Panc1 (cell line): Measurements from ENCODE around the gene CAMK2A. TPM values are rescaled to one million over a fixed set of nuclear protein-coding genes. Genes with fewer than 3 reads are reported as not detected.

Experiments
- ATAC-seq: fragments of 200-7000 bp; cut with Tn5 transposase; 2 replicates; pipeline ENCODE4 v1.9.1; 2020; ENCODE audit warnings: mild to moderate bottlenecking, moderate library complexity
- BruUV-seq: library from RNA; stranded (reverse); fragments of 400-500 nt; replicated peaks from 2 replicates; lab custom pipeline; 2021; lab: Mats Ljungman, UMichigan
- CTCF ChIA-PET: fragments of 300-600 bp; sonication (Branson Sonifier 250); formaldehyde crosslinking; loops from one replicate; lab custom pipeline; 2022; ENCODE audit warnings: antibody characterized with exemption; lab: Charles Lee
- POLR2A ChIA-PET: fragments of 300-600 bp; sonication (Branson Sonifier 250); formaldehyde crosslinking; loops from one replicate; lab custom pipeline; 2022; ENCODE audit warnings: antibody characterized with exemption; lab: Charles Lee
- DNase-seq: peaks from one replicate; pipeline ENCODE4 v3.0.0-alpha.2; 2010; ENCODE audit warnings: low read depth, low spot score
- H3K27ac ChIP-seq: 2 replicates; pipeline ENCODE4 v1.5.1; 2011; ENCODE audit warnings: mild to moderate bottlenecking, low read length, inconsistent platforms
- H3K27me3 ChIP-seq: fragments of 200-500 bp; sonication (Bioruptor generic); 2 replicates; pipeline ENCODE4 v1.6.0; 2014; ENCODE audit warnings: low read length, inconsistent platforms; ENCODE audit not compliant: control insufficient read depth, insufficient read depth
- H3K36me3 ChIP-seq: fragments of 200-500 bp; sonication (Bioruptor generic); 2 replicates; pipeline ENCODE4 v1.5.1; 2014; ENCODE audit warnings: inconsistent platforms, mild to moderate bottlenecking, low read length, moderate library complexity; ENCODE audit not compliant: control insufficient read depth, insufficient read depth
- H3K4me1 ChIP-seq: 2 replicates; pipeline ENCODE4 v1.5.1; 2011; ENCODE audit warnings: inconsistent platforms, mild to moderate bottlenecking, low read length, moderate library complexity; ENCODE audit not compliant: control insufficient read depth, insufficient read depth
- H3K4me3 ChIP-seq, 2 experiments: 2 replicates each; pipeline ENCODE4 v1.5.1; 2011 to 2012; ENCODE audit warnings: low read depth in 2 of 2, low read length in 2 of 2, mild to moderate bottlenecking in 2 of 2, inconsistent platforms in 1 of 2, moderate library complexity in 1 of 2
- H3K9me3 ChIP-seq: fragments of 200-500 bp; sonication (Bioruptor generic); 2 replicates; pipeline ENCODE4 v1.5.1; 2014; ENCODE audit warnings: low read depth, mild to moderate bottlenecking, inconsistent platforms, low read length, moderate library complexity; ENCODE audit not compliant: control insufficient read depth, insufficient read depth
- POLR2AphosphoS5 ChIP-seq: IDR thresholded peaks from 2 replicates; pipeline ENCODE4 v1.6.1; 2012; ENCODE audit warnings: mild to moderate bottlenecking, low read depth, low read length, moderate library complexity
- REST ChIP-seq, 2 experiments: IDR thresholded peaks; 2 replicates each; pipeline ENCODE4 v1.6.1; 2011 to 2012; ENCODE audit warnings: low read depth in 2 of 2, control low read depth in 1 of 2, low read length in 1 of 2, mild to moderate bottlenecking in 1 of 2, moderate library complexity in 1 of 2; ENCODE audit not compliant: insufficient read depth in 1 of 2
- SIN3A ChIP-seq: IDR thresholded peaks from 2 replicates; pipeline ENCODE4 v1.6.1; 2012; ENCODE audit warnings: low read depth, mild to moderate bottlenecking, low read length, moderate library complexity, borderline replicate concordance; ENCODE audit not compliant: insufficient read depth
- TCF7L2 ChIP-seq: IDR thresholded peaks from 2 replicates; pipeline ENCODE4 v1.6.1; 2011; ENCODE audit warnings: mild to moderate bottlenecking, low read depth, low read length, inconsistent platforms
- in situ Hi-C: cut with HindIII; loops from 2 replicates; pipeline ENCODE4 v1.10.0; 2016; ENCODE audit warnings: low sequenced_read_pairs, low pct_unique_long_range_greater_than_20kb
- intact Hi-C: fragments of 100-400 bp; cut with micrococcal nuclease; formaldehyde crosslinking; loops from one replicate; pipeline ENCODE4 v1.10.0; 2022; ENCODE audit not compliant: unreplicated experiment
- total RNA-seq: library from RNA; stranded (reverse); gene quantifications from one replicate; pipeline ENCODE4 v1.2.1, GENCODE V29; 2021; ENCODE audit not compliant: unreplicated experiment
- TF ChIP-seq, protein P1 (sequence below): fragments of 450-650 bp; IDR thresholded peaks from 2 replicates; pipeline ENCODE4 v1.5.1; 2017; ENCODE audit warnings: mild to moderate bottlenecking

CAMK2A gene
- total RNA-seq, 1 experiment from 2014 or later, result 0.51 TPM

GRCh38 chr5:150265870-150266383 lies 23.6 kb downstream of the CAMK2A start:
- intact Hi-C loops, result no loop called here
- ATAC-seq (no peak), DNase-seq (no peak)
- POLR2A ChIA-PET, result interaction anchor here (0.7 kb wide), 3 partner anchors 60 to 420 kb away, joined by 3 to 11 read pairs (median 7); no protein-coding TSS in a partner anchor
- TF ChIP-seq POLR2AphosphoS5 (no peak), TCF7L2 (no peak), REST (IDR thresholded peaks at IDR 0.05; ENCODE audit: insufficient read depth in 1 of 2, low read depth in 2 of 2, low read length in 1 of 2) (no peak), SIN3A (no peak)
- TF ChIP-seq, protein P1, sequence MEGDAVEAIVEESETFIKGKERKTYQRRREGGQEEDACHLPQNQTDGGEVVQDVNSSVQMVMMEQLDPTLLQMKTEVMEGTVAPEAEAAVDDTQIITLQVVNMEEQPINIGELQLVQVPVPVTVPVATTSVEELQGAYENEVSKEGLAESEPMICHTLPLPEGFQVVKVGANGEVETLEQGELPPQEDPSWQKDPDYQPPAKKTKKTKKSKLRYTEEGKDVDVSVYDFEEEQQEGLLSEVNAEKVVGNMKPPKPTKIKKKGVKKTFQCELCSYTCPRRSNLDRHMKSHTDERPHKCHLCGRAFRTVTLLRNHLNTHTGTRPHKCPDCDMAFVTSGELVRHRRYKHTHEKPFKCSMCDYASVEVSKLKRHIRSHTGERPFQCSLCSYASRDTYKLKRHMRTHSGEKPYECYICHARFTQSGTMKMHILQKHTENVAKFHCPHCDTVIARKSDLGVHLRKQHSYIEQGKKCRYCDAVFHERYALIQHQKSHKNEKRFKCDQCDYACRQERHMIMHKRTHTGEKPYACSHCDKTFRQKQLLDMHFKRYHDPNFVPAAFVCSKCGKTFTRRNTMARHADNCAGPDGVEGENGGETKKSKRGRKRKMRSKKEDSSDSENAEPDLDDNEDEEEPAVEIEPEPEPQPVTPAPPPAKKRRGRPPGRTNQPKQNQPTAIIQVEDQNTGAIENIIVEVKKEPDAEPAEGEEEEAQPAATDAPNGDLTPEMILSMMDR, result no peak
- in situ Hi-C loops, result no loop called here
- no peak overlapping the region for H3K4me3 ChIP-seq
- H3K4me1 ChIP-seq, result peaks cover 36% of the 10 kb centered on the region
- no peaks in the 10 kb centered on the region for H3K27me3 ChIP-seq
- CTCF ChIA-PET, result no interaction called here
- no peak overlapping the region for H3K27ac ChIP-seq
- H3K36me3 ChIP-seq, result no peaks in the 10 kb centered on the region
- H3K9me3 ChIP-seq, result no peaks in the 10 kb centered on the region
- no TSS peak for BruUV-seq

DNA sequence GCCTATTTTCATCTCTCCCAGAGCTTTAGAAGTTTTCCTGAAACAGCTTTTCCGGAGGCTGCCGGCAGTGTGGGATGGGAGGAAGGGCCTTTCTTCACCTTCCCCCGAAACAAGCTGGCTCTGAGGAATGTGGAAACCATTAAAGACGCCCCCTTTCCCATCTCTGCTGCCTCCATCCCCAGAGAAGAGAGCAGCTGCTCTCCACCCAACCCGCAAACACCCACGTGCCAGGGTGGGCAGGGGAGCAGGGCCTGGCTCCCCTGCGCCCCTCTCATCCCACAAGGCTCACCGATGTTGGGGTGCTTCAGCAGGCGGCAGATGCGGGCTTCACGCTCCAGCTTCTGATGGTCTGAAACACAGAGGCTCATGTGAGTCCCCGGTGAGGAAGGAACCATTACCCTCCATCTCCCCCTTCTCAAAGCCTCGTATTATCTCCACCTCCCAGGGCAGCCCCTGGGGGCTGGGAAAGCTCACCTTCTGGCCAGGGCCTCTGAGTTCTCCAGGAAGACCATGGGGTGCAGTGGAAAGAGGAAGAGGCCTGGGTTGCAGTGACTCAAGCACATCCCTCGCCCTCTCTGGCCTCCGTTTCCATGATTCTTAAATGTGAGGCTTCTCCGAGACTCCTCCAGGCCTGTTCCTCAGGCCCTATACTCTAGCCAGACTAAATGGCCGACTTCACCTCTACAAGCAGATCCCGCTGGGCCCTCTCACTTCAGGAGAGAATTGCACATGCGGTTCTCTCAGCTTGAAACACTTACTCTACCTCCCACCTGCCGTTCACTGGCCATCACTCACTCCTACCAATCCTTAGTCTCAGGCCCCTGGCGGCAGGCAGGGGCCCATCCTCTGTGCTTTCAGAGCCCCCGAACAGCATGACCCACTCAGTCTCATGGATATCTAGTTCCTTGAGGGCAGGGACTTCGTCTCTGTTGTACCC lies 24.6 kb downstream of the CAMK2A start:
- no TSS peak for BruUV-seq
- Histone ChIP-seq H3K9me3 (no peaks in the 10 kb centered on the region), H3K4me1 (peaks cover 38% of the 10 kb centered on the region), H3K27me3 (no peaks in the 10 kb centered on the region), H3K4me3 (no peak overlapping the region), H3K27ac (peak overlapping the region; percentile 36), H3K36me3 (no peaks in the 10 kb centered on the region)
- ChIA-PET CTCF (interaction anchor here (0.7 kb wide), 1 partner anchor 22 kb away, joined by 4 read pairs; no protein-coding TSS in a partner anchor), POLR2A (interaction anchor here (0.6 to 0.7 kb wide), 2 partner anchors 94 to 419 kb away, joined by 5 to 11 read pairs; no protein-coding TSS in a partner anchor)
- in situ Hi-C loops (no loop called here), intact Hi-C loops (no loop called here)
- ATAC-seq (no peak), DNase-seq (no peak)
- TF ChIP-seq, protein P1, result no peak
- TF ChIP-seq POLR2AphosphoS5, result no peak
- no peak for TF ChIP-seq REST (IDR thresholded peaks at IDR 0.05; ENCODE audit: insufficient read depth in 1 of 2, low read depth in 2 of 2, low read length in 1 of 2)
- no peak for TF ChIP-seq TCF7L2
- TF ChIP-seq SIN3A, result no peak
